Effector memory CD4-positive, alpha-beta T cell (primary cell): ENCODE measurements around the gene NLGN3.
"Not testable (repeated sequence)": the region's sequence is repeated elsewhere in the genome, so short reads cannot be mapped to it uniquely, and the experiment has no call there.

Experiments used
- DNase-seq, 3 donors: peaks; one replicate each; pipeline ENCODE4 v3.0.0-alpha.2; 2020
- H3K27ac ChIP-seq: 2 replicates; pipeline ENCODE4 v1.7.0; 2013; ENCODE audit warnings: mild to moderate bottlenecking, low read length, moderate library complexity; ENCODE audit not compliant: insufficient read depth, poor library complexity, severe bottlenecking
- H3K27me3 ChIP-seq: replicated peaks from 2 replicates; pipeline ENCODE4 v1.7.0; 2013; ENCODE audit warnings: mild to moderate bottlenecking, low read length; ENCODE audit not compliant: insufficient read depth, control insufficient read depth, poor library complexity, severe bottlenecking
- H3K36me3 ChIP-seq: 2 replicates; pipeline ENCODE4 v1.7.0; 2013; ENCODE audit warnings: mild to moderate bottlenecking, low read length, moderate library complexity; ENCODE audit not compliant: control insufficient read depth, insufficient read depth
- H3K4me1 ChIP-seq: 2 replicates; pipeline ENCODE4 v1.7.0; 2013; ENCODE audit warnings: low read length, mild to moderate bottlenecking; ENCODE audit not compliant: control insufficient read depth, insufficient read depth, poor library complexity, severe bottlenecking
- H3K4me3 ChIP-seq: 2 replicates; pipeline ENCODE4 v1.7.0; 2013; ENCODE audit warnings: low read length, low read depth, mild to moderate bottlenecking; ENCODE audit not compliant: insufficient read depth, poor library complexity, severe bottlenecking
- H3K9me3 ChIP-seq: 2 replicates; pipeline ENCODE4 v1.7.0; 2013; ENCODE audit warnings: mild to moderate bottlenecking, low read length, moderate library complexity; ENCODE audit not compliant: control insufficient read depth

Gene NLGN3

GRCh38 chrX:71180579-71181265 lies 36.1 kb downstream of the NLGN3 start:
- H3K4me1 ChIP-seq, H3K4me3 ChIP-seq, DNase-seq: not testable (repeated sequence)

DNA sequence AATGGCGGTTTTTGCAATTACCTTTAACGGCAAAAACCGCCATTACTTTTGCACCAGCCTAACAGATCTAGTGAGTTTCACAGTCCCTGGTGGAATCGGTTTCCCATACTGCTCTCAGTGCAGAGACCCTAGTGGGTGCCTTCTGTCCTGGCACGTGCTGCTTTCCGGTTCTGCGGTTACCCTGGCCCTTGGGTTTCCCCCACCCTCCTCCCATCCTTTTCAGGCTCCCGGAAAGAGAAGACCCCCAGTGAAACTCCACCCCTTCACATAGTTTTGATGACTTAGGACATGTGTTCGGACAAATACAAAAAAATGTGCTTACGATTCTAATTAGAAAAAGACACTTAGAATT lies 36.9 kb downstream of the NLGN3 start:
- peak overlapping the region; percentile 65 for H3K4me3 ChIP-seq
- H3K9me3 ChIP-seq: no peaks in the 10 kb centered on the region
- H3K4me1 ChIP-seq: peaks cover 4% of the 10 kb centered on the region
- H3K36me3 ChIP-seq: no peaks in the 10 kb centered on the region
- peak overlapping the region; percentile 94 for H3K27ac ChIP-seq
- peak; percentile 30 to 43 (median 38) for DNase-seq
- H3K27me3 ChIP-seq: no peaks in the 10 kb centered on the region

More at GRCh38 chrX:71180579-71181265, 36.1 kb downstream of the NLGN3 start:
- H3K36me3 ChIP-seq, H3K9me3 ChIP-seq, H3K27me3 ChIP-seq: not testable (repeated sequence)
- H3K27ac ChIP-seq: peak overlapping the region; percentile 94

DNA sequence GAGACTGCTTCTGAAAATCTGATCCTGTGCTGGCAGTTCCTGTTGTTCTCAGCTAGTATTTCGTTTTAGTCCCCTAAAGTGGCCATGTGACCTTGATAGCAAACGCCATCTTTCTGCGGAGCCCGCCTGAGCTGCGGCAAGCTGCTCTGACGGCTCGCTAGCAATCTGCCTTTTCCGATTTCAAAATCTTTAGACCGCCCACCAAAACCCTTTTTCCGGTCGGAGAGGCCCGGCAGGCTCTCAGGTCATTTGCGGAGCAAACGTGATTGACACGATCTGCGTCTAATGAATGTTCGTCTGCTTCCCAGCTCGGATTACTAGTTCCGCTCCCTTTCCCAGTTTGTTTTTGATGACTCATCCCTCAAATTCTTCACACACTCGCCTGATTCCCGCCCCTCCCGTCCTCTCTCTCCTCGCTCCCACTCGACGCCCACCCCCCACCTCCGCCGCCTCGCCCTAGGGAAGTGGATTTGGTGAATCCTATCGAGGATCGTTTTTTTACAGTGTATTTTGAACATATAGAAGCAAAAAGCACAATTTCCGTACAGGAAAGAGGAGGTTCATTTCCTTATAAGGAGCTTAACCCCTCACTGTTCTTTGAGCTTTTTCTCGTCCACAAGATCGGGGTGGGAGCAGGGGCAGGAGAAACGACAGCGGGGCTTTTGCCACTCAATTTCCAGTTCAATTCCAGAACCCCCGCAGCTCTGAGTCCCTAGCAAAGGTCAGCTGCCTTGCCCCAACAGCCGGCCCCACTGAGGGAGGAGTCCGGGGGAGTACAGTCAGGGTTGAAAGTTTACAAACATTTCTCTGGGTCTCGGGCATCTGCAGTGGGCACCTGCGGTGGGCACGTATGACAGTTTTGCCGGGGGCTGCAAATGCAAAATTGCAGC lies 37.5 kb downstream of the NLGN3 start:
- Histone ChIP-seq H3K27ac (peak overlapping the region; percentile 94), H3K27me3 (no peaks in the 10 kb centered on the region), H3K4me3 (peak overlapping the region; percentile 65), H3K9me3 (no peaks in the 10 kb centered on the region), H3K36me3 (no peaks in the 10 kb centered on the region), H3K4me1 (peaks cover 4% of the 10 kb centered on the region)
- DNase-seq: peak; percentile 69 to 79 (median 75)

- Histone ChIP-seq H3K36me3 (no peaks in the 10 kb centered on the region), H3K27me3 (no peaks in the 10 kb centered on the region), H3K9me3 (no peaks in the 10 kb centered on the region), H3K27ac (peak overlapping the region; percentile 94), H3K4me1 (peaks cover 4% of the 10 kb centered on the region), H3K4me3 (peak overlapping the region; percentile 65)
- no peak for DNase-seq
These were observed 38.2 kb downstream of the NLGN3 start for GRCh38 chrX:71182871-71183270.

DNA sequence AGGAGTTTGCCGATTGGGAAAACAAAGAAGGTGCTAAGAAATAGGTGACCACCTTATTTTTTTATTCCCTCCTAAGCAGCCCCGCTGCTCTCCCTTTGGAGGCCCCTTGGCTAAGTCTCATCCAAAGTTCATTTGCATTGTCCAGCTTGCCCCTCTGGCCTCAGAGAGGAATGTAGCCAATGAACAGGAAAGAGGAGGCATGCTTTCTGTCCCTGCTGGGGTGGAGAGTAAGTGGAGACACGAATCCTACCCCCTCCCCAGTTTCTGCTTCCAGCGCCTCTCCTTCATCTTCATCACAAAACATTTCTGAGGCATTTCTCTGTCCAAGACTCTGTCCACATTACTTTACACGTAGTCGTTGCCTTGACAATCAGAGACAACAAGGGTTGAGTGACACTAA lies 38.7 kb downstream of the NLGN3 start:
- Histone ChIP-seq H3K4me1 (peaks cover 4% of the 10 kb centered on the region), H3K27me3 (no peaks in the 10 kb centered on the region), H3K9me3 (no peaks in the 10 kb centered on the region), H3K4me3 (no peak overlapping the region), H3K27ac (no peak overlapping the region), H3K36me3 (no peaks in the 10 kb centered on the region)
- DNase-seq: no peak

- Histone ChIP-seq H3K27me3 (no peaks in the 10 kb centered on the region), H3K27ac (no peak overlapping the region), H3K4me3 (no peak overlapping the region), H3K36me3 (no peaks in the 10 kb centered on the region), H3K9me3 (no peaks in the 10 kb centered on the region), H3K4me1 (peaks cover 4% of the 10 kb centered on the region)
- no peak for DNase-seq
These were observed 39.5 kb downstream of the NLGN3 start for GRCh38 chrX:71184092-71184491.

DNA sequence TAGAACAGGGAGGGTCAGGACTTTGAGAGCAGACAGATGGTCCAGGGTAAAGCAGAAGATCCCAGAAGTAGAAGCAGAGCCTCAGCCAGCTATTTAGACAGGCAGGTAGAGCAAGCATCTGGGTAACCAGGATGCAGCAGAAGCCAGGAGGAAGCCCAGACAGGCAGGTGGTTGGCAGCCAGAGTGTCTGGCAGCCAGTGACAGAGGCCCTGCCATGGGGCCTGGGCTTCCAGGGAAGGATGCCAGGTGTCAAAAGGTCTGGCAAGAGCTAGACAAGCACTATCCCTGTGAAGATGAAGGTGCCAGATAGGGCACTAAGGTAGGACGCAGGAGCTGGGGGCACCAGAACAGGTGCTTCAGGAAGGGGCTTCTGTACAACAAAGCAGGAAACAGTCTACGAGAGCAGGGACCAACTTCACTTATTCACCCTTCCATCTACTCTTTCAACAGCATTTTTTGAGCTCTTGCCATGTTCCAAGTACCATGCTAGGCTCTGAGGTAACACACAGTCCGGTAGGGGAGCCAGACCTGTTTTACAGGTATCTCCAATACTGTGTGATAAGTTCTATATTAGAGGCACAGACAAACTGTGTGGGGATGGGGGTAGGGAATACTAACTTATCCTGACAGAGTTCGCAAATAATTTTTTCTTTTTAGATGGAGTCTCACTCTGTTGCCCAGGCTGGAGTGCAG lies 40.3 kb downstream of the NLGN3 start:
- Histone ChIP-seq H3K9me3 (no peaks in the 10 kb centered on the region), H3K27ac (no peak overlapping the region), H3K4me1 (peaks cover 4% of the 10 kb centered on the region), H3K4me3 (no peak overlapping the region), H3K27me3 (no peaks in the 10 kb centered on the region), H3K36me3 (no peaks in the 10 kb centered on the region)
- no peak for DNase-seq

- Histone ChIP-seq H3K36me3 (no peaks in the 10 kb centered on the region), H3K27me3 (peaks cover 3% of the 10 kb centered on the region), H3K4me1 (peaks cover 4% of the 10 kb centered on the region), H3K4me3 (no peak overlapping the region), H3K27ac (no peak overlapping the region), H3K9me3 (no peaks in the 10 kb centered on the region)
- no peak for DNase-seq
These were observed 46.6 kb downstream of the NLGN3 start for GRCh38 chrX:71191248-71191647.

DNA sequence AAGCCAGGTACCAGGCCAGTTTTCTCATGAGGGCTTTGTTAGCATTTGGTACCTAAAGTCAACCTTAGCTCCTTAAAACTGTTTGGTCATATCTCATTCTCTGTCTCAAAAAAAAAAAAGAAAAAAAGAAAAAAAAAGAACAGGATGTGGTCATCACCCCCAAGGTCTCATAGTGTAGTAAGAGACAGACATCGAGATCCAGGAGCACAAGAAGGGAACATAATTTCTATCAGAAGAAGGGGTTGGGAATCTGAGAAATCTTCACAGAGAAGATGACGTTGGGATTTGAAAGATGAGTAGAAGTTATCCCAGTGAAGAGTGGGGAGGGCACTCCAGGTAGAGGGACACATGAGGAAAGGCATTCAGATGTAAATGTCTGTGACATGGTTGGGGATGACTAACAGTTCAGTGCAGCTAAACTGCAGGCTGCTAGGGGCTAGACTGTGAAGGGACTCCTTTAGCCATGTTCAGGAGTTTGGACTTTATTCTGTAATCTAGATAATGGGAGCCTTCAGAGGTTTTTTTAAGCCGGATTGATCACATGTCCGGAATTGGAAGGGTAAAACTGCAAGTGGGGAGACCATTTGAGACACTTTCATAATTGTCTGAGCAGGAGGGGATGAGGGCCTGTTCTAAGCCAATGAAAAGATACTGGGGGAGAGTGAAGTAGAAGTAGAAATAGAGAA lies 51.5 kb downstream of the NLGN3 start:
- Histone ChIP-seq H3K27me3 (peaks cover 3% of the 10 kb centered on the region), H3K36me3 (no peaks in the 10 kb centered on the region), H3K4me1 (peaks cover 4% of the 10 kb centered on the region), H3K27ac (peak overlapping the region; percentile 49), H3K4me3 (peak overlapping the region; percentile 26), H3K9me3 (no peaks in the 10 kb centered on the region)
- DNase-seq: no peak
